WTC11 (cell line): ENCODE data around the gene TOB2. TPM values are rescaled to one million over a fixed set of nuclear protein-coding genes. Genes with fewer than 3 reads are reported as not detected.
"Not testable (repeated sequence)": the region's sequence is repeated elsewhere in the genome, so short reads cannot be mapped to it uniquely, and the experiment has no call there.

Experiments
- ATAC-seq: fragments of 200-7000 bp; cut with Tn5 transposase; 2 replicates; pipeline ENCODE4 v1.10.0; 2021; ENCODE audit warnings: mild to moderate bottlenecking, moderate library complexity
- CTCF ChIA-PET: fragments of 300-600 bp; sonication (Branson Sonifier 250); formaldehyde crosslinking; loops from one replicate; lab custom pipeline; 2021; ENCODE audit warnings: antibody characterized with exemption; lab: Charles Lee
- POLR2A ChIA-PET: fragments of 350-600 bp; sonication (Branson Sonifier 250); formaldehyde crosslinking; loops from one replicate; lab custom pipeline; 2021; ENCODE audit warnings: antibody characterized with exemption; lab: Charles Lee
- DNase-seq: peaks from one replicate; pipeline ENCODE4 v3.0.0; 2021; ENCODE audit warnings: low spot score
- H3K27ac Mint-ChIP-seq: 2 replicates; pipeline ENCODE4 v1.8.0; 2021; ENCODE audit warnings: mixed read lengths
- H3K27me3 Mint-ChIP-seq: 2 replicates; pipeline ENCODE4 v1.8.0; 2021; ENCODE audit warnings: low read depth, mild to moderate bottlenecking, moderate library complexity, mixed read lengths
- H3K36me3 Mint-ChIP-seq: 2 replicates; pipeline ENCODE4 v1.8.0; 2021; ENCODE audit warnings: mixed read lengths
- H3K4me1 Mint-ChIP-seq: 2 replicates; pipeline ENCODE4 v1.8.0; 2022; ENCODE audit warnings: mixed read lengths
- H3K4me3 Mint-ChIP-seq: 2 replicates; pipeline ENCODE4 v1.8.0; 2021; ENCODE audit warnings: mild to moderate bottlenecking, moderate library complexity, mixed read lengths
- H3K9me3 Mint-ChIP-seq: 2 replicates; pipeline ENCODE4 v1.8.0; 2021; ENCODE audit warnings: mixed read lengths
- JUN ChIP-seq: sonication (generic); formaldehyde crosslinking; IDR thresholded peaks from 2 replicates; pipeline ENCODE4 v1.8.0; 2023; ENCODE audit warnings: mild to moderate bottlenecking, missing genetic modification reagents
- NFATC4 ChIP-seq: fragments of 250-450 bp; sonication (Bioruptor Pico); IDR thresholded peaks from 2 replicates; pipeline ENCODE4 v1.9.0; 2021; ENCODE audit warnings: mild to moderate bottlenecking
- PREB ChIP-seq: sonication (generic); formaldehyde crosslinking; IDR thresholded peaks from 2 replicates; pipeline ENCODE4 v1.8.1; 2022; ENCODE audit warnings: mild to moderate bottlenecking, missing genetic modification reagents, moderate library complexity, borderline replicate concordance
- SP1 ChIP-seq: sonication (generic); formaldehyde crosslinking; conservative IDR thresholded peaks from 2 replicates; pipeline ENCODE4 v1.8.1; 2022; ENCODE audit warnings: missing genetic modification reagents
- ZBTB43 ChIP-seq: sonication (generic); formaldehyde crosslinking; IDR thresholded peaks from 2 replicates; pipeline ENCODE4 v1.8.1; 2023; ENCODE audit warnings: mild to moderate bottlenecking, missing genetic modification reagents
- ZNF671 ChIP-seq: fragments of 250-450 bp; sonication (Bioruptor Pico); IDR thresholded peaks from 2 replicates; pipeline ENCODE4 v1.8.0; 2021; ENCODE audit warnings: mild to moderate bottlenecking
- total RNA-seq: library from RNA; stranded (reverse); gene quantifications from 3 replicates; pipeline ENCODE4 v1.2.3, GENCODE V29; 2021
- TF ChIP-seq, protein P1 (sequence below): fragments of 250-450 bp; sonication (Bioruptor Pico); IDR thresholded peaks from 2 replicates; pipeline ENCODE4 v1.9.0; 2021; ENCODE audit warnings: mild to moderate bottlenecking
- TF ChIP-seq, protein P2 (sequence below): sonication (generic); formaldehyde crosslinking; conservative IDR thresholded peaks from 2 replicates; pipeline ENCODE4 v1.8.1; 2023; ENCODE audit warnings: mild to moderate bottlenecking, low read depth, missing genetic modification reagents, moderate library complexity

The TOB2 gene
- total RNA-seq, 1 experiment from 2014 or later: 46.6 TPM

GRCh38 chr22:41436322-41437113, 10.1 kb downstream of the TOB2 start:
- no peaks in the 10 kb centered on the region for H3K9me3 Mint-ChIP-seq
- no peaks in the 10 kb centered on the region for H3K4me1 Mint-ChIP-seq
- no peak for ATAC-seq
- CTCF ChIA-PET: interaction anchor here (2.1 kb wide), 1 partner anchor 33 kb away, joined by 14 read pairs; no protein-coding TSS in a partner anchor
- 0 out of 2 replicates have a peak overlapping the region, but pooled peaks have one; percentile 57 for H3K27ac Mint-ChIP-seq
- H3K4me3 Mint-ChIP-seq: no peak overlapping the region
- H3K36me3 Mint-ChIP-seq: peaks cover 27% of the 10 kb centered on the region
- POLR2A ChIA-PET: interaction anchor here (0.5 to 1.4 kb wide), 3 partner anchors 11 to 48 kb away, joined by 3 to 8 read pairs (median 6); partner anchors contain the start of gene TOB2
- no peak for TF ChIP-seq NFATC4 (CRISPR knock-in tag)
- TF ChIP-seq ZBTB43: no peak
- TF ChIP-seq, protein P1, sequence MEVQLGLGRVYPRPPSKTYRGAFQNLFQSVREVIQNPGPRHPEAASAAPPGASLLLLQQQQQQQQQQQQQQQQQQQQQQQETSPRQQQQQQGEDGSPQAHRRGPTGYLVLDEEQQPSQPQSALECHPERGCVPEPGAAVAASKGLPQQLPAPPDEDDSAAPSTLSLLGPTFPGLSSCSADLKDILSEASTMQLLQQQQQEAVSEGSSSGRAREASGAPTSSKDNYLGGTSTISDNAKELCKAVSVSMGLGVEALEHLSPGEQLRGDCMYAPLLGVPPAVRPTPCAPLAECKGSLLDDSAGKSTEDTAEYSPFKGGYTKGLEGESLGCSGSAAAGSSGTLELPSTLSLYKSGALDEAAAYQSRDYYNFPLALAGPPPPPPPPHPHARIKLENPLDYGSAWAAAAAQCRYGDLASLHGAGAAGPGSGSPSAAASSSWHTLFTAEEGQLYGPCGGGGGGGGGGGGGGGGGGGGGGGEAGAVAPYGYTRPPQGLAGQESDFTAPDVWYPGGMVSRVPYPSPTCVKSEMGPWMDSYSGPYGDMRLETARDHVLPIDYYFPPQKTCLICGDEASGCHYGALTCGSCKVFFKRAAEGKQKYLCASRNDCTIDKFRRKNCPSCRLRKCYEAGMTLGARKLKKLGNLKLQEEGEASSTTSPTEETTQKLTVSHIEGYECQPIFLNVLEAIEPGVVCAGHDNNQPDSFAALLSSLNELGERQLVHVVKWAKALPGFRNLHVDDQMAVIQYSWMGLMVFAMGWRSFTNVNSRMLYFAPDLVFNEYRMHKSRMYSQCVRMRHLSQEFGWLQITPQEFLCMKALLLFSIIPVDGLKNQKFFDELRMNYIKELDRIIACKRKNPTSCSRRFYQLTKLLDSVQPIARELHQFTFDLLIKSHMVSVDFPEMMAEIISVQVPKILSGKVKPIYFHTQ (CRISPR knock-in tag): no peak
- TF ChIP-seq ZNF671 (CRISPR knock-in tag): no peak
- TF ChIP-seq JUN (CRISPR knock-in tag): no peak
- H3K27me3 Mint-ChIP-seq: no peaks in the 10 kb centered on the region
- DNase-seq: no peak

GRCh38 chr22:41435560-41435959, 11.0 kb downstream of the TOB2 start:
- no peaks in the 10 kb centered on the region for H3K9me3 Mint-ChIP-seq
- ChIA-PET CTCF (no interaction called here), POLR2A (no interaction called here)
- no peaks in the 10 kb centered on the region for H3K4me1 Mint-ChIP-seq
- H3K27ac Mint-ChIP-seq: no peak overlapping the region
- H3K36me3 Mint-ChIP-seq: peaks cover 25% of the 10 kb centered on the region
- DNase-seq (no peak), ATAC-seq (no peak)
- H3K4me3 Mint-ChIP-seq: no peak overlapping the region
- TF ChIP-seq PREB (CRISPR knock-in tag) (no peak), SP1 (CRISPR knock-in tag) (no peak)
- TF ChIP-seq, protein P2, sequence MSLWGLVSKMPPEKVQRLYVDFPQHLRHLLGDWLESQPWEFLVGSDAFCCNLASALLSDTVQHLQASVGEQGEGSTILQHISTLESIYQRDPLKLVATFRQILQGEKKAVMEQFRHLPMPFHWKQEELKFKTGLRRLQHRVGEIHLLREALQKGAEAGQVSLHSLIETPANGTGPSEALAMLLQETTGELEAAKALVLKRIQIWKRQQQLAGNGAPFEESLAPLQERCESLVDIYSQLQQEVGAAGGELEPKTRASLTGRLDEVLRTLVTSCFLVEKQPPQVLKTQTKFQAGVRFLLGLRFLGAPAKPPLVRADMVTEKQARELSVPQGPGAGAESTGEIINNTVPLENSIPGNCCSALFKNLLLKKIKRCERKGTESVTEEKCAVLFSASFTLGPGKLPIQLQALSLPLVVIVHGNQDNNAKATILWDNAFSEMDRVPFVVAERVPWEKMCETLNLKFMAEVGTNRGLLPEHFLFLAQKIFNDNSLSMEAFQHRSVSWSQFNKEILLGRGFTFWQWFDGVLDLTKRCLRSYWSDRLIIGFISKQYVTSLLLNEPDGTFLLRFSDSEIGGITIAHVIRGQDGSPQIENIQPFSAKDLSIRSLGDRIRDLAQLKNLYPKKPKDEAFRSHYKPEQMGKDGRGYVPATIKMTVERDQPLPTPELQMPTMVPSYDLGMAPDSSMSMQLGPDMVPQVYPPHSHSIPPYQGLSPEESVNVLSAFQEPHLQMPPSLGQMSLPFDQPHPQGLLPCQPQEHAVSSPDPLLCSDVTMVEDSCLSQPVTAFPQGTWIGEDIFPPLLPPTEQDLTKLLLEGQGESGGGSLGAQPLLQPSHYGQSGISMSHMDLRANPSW (CRISPR knock-in tag): no peak
- no peaks in the 10 kb centered on the region for H3K27me3 Mint-ChIP-seq

GRCh38 chr22:41434361-41435003, 12.1 kb downstream of the TOB2 start:
- CTCF ChIA-PET, H3K9me3 Mint-ChIP-seq, H3K27me3 Mint-ChIP-seq, H3K4me1 Mint-ChIP-seq, DNase-seq, H3K4me3 Mint-ChIP-seq, ATAC-seq: not testable (repeated sequence)
- Mint-ChIP-seq H3K36me3 (peaks cover 25% of the 10 kb centered on the region), H3K27ac (peak overlapping the region; percentile 53; the same call in 1 of the 2 replicates)
- POLR2A ChIA-PET: interaction anchor here (1.4 kb wide), 1 partner anchor 12 kb away, joined by 4 read pairs; the partner anchor contains the start of gene TOB2

GRCh38 chr22:41433480-41433879, 13.1 kb downstream of the TOB2 start:
- DNase-seq, H3K9me3 Mint-ChIP-seq, POLR2A ChIA-PET, H3K4me1 Mint-ChIP-seq, H3K4me3 Mint-ChIP-seq, H3K27me3 Mint-ChIP-seq, CTCF ChIA-PET, ATAC-seq: not testable (repeated sequence)
- H3K36me3 Mint-ChIP-seq: peaks cover 25% of the 10 kb centered on the region
- 0 out of 2 replicates have a peak overlapping the region, but pooled peaks have one; percentile 42 for H3K27ac Mint-ChIP-seq
